BE2C (cell line): ENCODE data around the gene TWF2.

ENCODE experiments used
- DNase-seq: peaks from one replicate; pipeline ENCODE4 v3.0.0-alpha.2; 2020
- H3K27me3 ChIP-seq: fragments of 250-450 bp; sonication (Bioruptor Pico); 2 replicates; pipeline ENCODE4 v1.5.1; 2020; ENCODE audit warnings: mild to moderate bottlenecking
- H3K36me3 ChIP-seq: fragments of 250-450 bp; sonication (Bioruptor Pico); 2 replicates; pipeline ENCODE4 v1.5.1; 2020; ENCODE audit warnings: mild to moderate bottlenecking
- H3K4me1 ChIP-seq: fragments of 250-450 bp; sonication (Bioruptor Pico); 2 replicates; pipeline ENCODE4 v1.5.1; 2020
- H3K4me3 ChIP-seq: 2 replicates; pipeline ENCODE4 v1.5.1; 2011; ENCODE audit warnings: low read depth, low read length
- H3K9me3 ChIP-seq: fragments of 250-450 bp; sonication (Bioruptor Pico); 2 replicates; pipeline ENCODE4 v1.5.1; 2020
- CTCF ChIP-seq: IDR thresholded peaks from 2 replicates; pipeline ENCODE4 v1.5.1; 2012; ENCODE audit warnings: mild to moderate bottlenecking, low read depth, low read length

Gene TWF2

DNA sequence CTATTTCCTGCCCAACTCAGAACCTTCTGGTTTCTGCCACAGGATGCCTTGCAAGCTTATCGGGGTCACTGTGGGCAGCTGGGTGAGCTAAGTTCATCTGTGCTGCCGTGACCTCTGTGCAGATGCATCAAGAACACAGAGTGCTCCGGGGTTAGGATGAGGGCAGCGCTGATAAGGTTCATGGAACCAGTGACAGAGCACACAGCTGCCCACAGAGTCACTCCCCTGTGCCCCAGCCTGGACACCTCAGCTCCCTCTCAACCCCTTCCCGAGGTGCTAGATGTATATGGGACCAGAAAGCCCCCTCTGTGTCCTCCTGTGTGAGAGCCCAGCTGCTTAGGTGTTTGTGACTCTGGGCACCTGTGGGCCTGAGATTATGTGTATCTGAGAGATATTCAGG lies 56.8 kb downstream of the TWF2 start:
- Histone ChIP-seq H3K4me1 (no peaks in the 10 kb centered on the region), H3K9me3 (no peaks in the 10 kb centered on the region), H3K27me3 (no peaks in the 10 kb centered on the region), H3K36me3 (no peaks in the 10 kb centered on the region), H3K4me3 (no peak overlapping the region)
- TF ChIP-seq CTCF, result no peak
- no peak for DNase-seq

DNA sequence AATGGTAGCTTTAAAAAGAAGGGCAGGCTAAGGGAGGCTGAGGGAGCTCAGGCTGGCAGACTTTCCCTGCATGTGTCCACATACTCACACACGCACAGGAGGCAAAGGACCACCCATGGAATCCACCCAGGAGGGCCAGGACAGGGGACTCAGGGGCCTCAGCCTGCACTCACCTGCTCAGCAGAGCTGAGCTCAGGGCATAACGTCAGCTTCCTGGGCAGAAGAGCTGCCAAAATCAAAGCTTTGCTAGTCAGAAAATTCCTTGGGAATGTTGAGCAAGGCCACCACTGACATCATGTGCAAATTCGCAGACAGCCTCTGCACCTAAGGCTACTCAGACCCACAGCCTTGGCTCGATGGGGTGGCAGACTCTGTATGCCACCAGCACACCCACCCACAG lies 57.4 kb downstream of the TWF2 start:
- no peaks in the 10 kb centered on the region for H3K4me1 ChIP-seq
- H3K4me3 ChIP-seq, result no peak overlapping the region
- no peaks in the 10 kb centered on the region for H3K27me3 ChIP-seq
- no peak for DNase-seq
- no peak for TF ChIP-seq CTCF
- H3K9me3 ChIP-seq, result no peaks in the 10 kb centered on the region
- no peaks in the 10 kb centered on the region for H3K36me3 ChIP-seq
